Measurements from ENCODE around the gene PLEKHS1. TPM values are rescaled to one million over a fixed set of nuclear protein-coding genes. Genes with fewer than 3 reads are reported as not detected.
A peak's percentile ranks its signal among the peaks of the same experiment; 100 is the strongest.

PLEKHS1 gene
- not detected in 2 replicates for total RNA-seq (2014; rRNA removed; shearing (Covaris generic))
- polyA plus RNA-seq (2015; cell fraction: cytosol; rRNA removed): 0.13 and 0.27 TPM in 2 replicates
- polyA plus RNA-seq (2015; cell fraction: nucleus; rRNA removed): 0.46 TPM in 1 of 2 replicates, not detected in the other

DNA sequence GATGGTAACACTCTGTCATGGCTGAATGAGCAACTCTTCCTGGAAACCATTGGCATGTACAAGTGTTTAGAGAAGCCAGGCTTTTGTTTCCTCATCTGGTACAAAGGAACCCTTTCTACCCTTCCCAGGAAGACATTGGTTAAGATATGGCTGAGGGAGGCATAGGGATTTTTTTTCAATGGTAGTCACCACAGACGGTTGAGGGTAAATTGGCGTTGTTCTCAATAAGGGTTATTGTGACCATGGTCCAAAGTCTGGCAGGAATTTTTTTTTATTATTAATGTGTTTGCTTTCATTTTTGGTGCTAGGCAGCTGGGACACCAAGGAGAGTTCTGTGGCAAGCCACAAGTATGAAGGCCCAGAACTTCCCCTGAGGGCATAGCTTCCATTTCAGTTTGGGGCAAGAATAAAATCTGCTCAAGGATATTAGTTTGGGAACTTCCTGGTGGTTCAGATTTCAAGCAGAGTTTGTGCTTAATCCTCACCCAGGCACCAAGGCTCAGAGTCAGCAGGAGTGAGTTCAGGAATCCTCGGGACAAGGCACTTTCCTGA is at the start of gene PLEKHS1:
Gene PLEKHS1 (plus strand): TSS at position 502 of the 552 bp plus-strand sequence. CDS start 3,596 bp downstream, outside the sequence.
- in situ Hi-C loops (cut with HindIII; ENCODE audit: low pct_unique_long_range_greater_than_20kb, low sequenced_read_pairs): no loop called here
- peak; percentile 48 for DNase-seq (ENCODE audit: low read depth, low spot score)

DNA sequence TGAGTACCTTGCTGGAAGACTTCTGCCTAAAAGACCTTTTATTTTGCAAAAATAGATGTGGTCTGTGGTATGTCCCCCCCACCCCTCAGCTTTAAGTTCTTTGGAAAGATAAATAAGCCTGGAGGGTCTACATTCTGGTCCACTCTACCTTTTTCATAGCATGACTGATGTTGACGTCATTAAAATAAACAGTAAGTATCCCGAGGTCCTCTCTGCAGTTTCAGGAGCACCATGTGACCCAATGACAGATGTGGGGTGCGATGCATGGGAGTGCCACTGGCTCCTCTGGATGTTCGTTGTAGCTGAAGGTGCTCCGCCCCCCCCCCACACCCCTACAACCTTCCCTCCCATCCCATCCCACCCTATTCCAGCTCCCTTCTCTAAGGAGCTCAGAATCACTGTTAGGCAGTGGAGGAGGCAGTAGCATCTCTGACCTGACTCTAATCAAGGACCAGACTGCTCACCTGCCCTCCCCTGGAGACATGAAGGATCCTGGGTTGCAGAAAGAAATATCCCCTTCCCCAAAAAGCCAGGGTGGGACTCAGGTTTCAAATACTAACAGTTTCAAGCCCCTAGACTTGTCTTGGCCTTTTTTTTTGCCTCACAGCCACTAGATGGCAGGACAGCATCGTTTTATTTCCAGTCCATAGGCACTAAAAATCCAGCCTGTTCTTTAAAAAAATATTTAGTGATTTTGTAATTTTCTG is 46.7 kb upstream of the PLEKHS1 start:
- in situ Hi-C loops (cut with HindIII; ENCODE audit: low pct_unique_long_range_greater_than_20kb, low sequenced_read_pairs): no loop called here
- DNase-seq (ENCODE audit: low read depth, low spot score): peak; percentile 64

DNA sequence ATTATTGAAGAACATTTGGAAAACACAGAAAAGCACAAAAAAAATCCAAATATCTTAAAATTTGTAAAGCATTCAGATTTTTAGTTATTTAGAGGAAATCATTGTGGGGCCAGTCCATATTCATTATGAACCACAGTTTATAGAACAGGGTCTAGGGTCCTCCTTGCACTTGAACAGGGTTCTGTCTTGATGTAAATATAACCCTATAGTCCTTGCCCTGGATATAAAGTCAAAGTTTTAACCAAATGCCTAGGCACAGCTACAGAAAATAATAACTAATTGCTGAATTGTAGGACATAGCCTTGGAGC is 46.2 kb upstream of the PLEKHS1 start:
- DNase-seq (ENCODE audit: low read depth, low spot score): no peak
- in situ Hi-C loops (cut with HindIII; ENCODE audit: low pct_unique_long_range_greater_than_20kb, low sequenced_read_pairs): no loop called here

GRCh38 chr10:113706623-113707022 is 44.9 kb upstream of the PLEKHS1 start:
- DNase-seq (ENCODE audit: low read depth, low spot score): no peak
- in situ Hi-C loops (cut with HindIII; ENCODE audit: low pct_unique_long_range_greater_than_20kb, low sequenced_read_pairs): no loop called here

GRCh38 chr10:113708640-113709039 is 42.8 kb upstream of the PLEKHS1 start:
- DNase-seq (ENCODE audit: low read depth, low spot score): no peak
- in situ Hi-C loops (cut with HindIII; ENCODE audit: low pct_unique_long_range_greater_than_20kb, low sequenced_read_pairs): no loop called here

DNA sequence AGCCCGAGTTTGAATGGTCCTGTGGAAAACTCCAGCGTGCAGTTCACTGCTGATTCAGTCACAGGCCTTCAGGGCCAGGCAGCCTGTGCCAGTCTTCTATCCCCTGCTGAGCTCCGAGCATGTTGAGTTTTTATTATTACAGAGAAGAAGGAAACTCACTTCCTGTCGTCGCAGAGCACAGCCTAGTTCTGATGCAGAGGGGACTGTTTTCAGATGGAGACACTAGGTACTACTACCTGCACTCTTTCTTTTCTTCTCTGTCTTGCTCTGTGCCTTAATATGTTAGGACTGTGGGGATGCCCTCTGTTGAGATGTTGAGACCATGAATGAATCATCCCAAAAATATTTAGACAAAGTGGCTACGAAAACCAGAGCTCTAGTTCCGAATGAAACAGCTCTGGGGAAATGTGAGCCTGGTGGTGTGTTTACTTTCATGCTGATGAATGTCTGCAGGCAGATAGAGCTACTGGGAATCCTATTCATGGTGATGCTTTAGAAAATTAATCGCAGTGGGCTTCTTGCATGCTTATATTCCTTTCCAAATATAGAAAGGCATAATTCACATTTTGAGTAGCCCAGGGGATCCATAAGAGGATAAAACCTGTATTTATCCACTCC is 42.2 kb upstream of the PLEKHS1 start:
- DNase-seq (ENCODE audit: low read depth, low spot score): no peak
- in situ Hi-C loops (cut with HindIII; ENCODE audit: low pct_unique_long_range_greater_than_20kb, low sequenced_read_pairs): no loop called here

DNA sequence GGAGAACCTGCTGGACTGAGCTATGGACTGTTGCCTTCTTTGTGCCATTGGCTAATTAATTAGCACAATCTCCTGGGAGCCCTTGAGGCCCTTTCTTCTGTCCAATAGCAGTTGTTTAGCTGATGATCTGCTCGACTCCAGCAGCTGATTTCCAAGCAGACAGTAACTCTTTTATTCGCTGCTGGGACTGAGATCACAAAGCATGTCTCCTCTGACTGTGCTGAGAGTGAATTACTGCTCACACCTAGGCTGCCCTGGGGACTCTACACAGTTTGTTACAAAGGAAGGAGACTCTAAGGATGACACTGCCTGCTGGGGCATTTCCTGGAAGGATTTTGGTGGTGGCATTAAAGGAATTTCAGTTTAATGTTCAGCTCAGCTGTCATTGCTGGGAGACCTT is 40.3 kb upstream of the PLEKHS1 start:
- in situ Hi-C loops (cut with HindIII; ENCODE audit: low pct_unique_long_range_greater_than_20kb, low sequenced_read_pairs): no loop called here
- DNase-seq (ENCODE audit: low read depth, low spot score): peak; percentile 78

GRCh38 chr10:113712024-113712423 is 39.5 kb upstream of the PLEKHS1 start:
- DNase-seq (ENCODE audit: low read depth, low spot score): no peak
- in situ Hi-C loops (cut with HindIII; ENCODE audit: low pct_unique_long_range_greater_than_20kb, low sequenced_read_pairs): no loop called here

GRCh38 chr10:113712755-113713639 is 38.5 kb upstream of the PLEKHS1 start:
- in situ Hi-C loops (cut with HindIII; ENCODE audit: low pct_unique_long_range_greater_than_20kb, low sequenced_read_pairs): no loop called here
- DNase-seq (ENCODE audit: low read depth, low spot score): no peak

GRCh38 chr10:113713640-113713982 is 37.9 kb upstream of the PLEKHS1 start:
- DNase-seq (ENCODE audit: low read depth, low spot score): no peak
- in situ Hi-C loops (cut with HindIII; ENCODE audit: low pct_unique_long_range_greater_than_20kb, low sequenced_read_pairs): no loop called here

DNA sequence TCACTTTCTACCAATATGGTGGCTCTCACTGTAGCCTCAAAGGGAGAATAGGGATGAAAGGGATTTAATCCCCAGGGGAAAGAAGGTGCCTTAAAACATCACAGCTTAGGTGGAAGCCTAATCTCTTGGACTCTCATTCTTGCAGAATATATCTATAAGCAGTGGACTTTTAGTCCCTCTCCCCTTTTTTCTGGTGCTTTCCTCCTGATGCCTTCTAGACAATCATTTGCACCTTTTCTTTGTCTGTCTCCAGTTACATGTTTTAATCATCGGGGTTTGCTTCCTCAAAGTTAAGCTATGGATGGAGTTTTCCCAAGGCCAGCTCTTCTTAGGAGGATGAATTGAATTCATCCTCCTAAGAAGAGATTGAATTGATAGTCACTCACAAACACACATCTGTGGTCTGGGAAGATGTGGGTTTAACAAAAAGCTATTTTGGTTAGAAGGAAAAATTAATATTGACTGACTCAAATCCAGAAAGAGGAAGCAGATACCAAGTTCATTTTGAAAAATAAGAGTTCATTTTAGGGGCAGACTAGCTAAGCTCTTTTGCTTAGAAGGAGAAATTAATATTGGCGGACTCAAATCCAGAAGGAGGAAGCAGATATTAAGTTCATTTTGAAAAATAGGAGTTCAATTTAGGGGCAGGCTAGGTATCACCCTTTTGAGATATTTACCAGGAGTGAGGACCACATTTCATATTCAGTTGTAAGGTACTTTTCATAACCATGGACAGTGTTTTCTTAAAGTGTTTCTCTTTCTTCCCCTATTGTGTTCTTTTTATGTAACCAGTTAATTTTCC is 35.2 kb upstream of the PLEKHS1 start:
- no peak for DNase-seq (ENCODE audit: low read depth, low spot score)
- in situ Hi-C loops (cut with HindIII; ENCODE audit: low pct_unique_long_range_greater_than_20kb, low sequenced_read_pairs): no loop called here

DNA sequence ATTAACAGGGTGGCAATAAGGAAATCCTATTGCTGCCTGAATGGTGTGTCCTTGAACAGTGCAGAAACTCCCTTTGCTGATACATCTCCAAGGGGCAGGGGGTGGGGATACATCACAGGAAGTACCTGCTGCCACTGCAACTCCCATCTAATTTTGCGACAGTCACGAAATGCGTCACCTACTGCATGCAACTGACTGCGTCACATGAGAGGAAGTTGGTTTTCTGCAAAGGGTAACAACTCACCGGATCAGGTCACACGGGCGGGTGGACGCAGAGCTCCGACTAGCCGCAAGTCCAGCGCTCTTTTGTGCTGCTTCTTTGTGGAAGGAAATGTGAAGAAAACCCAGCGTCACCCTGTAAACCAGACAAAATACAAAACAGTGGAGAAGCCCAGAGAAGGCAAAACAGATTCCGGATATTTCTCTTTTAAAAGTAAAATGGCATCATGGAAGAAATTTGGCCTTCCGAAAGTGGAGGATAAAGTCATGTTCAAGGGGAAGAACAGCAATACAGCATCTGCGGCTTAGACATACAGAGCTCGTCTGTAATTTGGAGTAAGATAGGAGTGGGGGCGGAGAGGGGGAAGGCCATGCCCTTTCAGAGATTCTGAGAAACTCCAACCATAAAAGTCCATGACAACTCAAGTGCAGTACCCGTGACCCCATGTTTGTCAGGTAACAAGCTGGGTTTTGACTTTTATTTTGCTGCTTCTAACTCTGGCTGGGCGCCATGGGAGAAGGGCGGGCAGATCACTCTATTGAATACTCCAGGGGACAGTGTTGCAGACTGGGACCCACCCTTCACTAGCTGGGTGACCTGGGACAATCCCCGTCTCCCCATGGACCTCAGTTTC is 32.3 kb upstream of the PLEKHS1 start:
- in situ Hi-C loops (cut with HindIII; ENCODE audit: low pct_unique_long_range_greater_than_20kb, low sequenced_read_pairs): no loop called here
- no peak for DNase-seq (ENCODE audit: low read depth, low spot score)

- in situ Hi-C loops (cut with HindIII; ENCODE audit: low pct_unique_long_range_greater_than_20kb, low sequenced_read_pairs): no loop called here
- no peak for DNase-seq (ENCODE audit: low read depth, low spot score)
Observed at GRCh38 chr10:113720386-113720785, 31.1 kb upstream of the PLEKHS1 start.

GRCh38 chr10:113732160-113732881 is 19.2 kb upstream of the PLEKHS1 start:
- in situ Hi-C loops (cut with HindIII; ENCODE audit: low pct_unique_long_range_greater_than_20kb, low sequenced_read_pairs): no loop called here
- no peak for DNase-seq (ENCODE audit: low read depth, low spot score)

DNA sequence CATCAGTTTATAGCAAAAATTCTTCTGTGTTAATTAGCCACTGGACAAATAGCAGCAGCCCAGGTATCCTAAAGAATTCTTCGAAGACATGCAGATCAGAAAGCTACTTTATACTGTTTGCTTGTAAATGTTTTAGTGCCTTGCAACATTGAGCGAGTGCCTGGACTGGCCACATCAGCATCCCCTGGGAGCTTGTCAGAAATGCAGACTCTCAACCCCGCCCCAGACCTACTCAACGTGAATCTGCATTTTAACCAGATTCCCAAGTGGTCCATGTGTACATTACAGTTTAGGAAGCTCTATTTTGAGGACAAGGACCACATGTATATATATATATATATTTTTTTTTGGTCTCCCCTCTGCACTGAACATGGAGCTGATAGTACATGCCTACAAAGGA is 18.5 kb upstream of the PLEKHS1 start:
- no peak for DNase-seq (ENCODE audit: low read depth, low spot score)
- in situ Hi-C loops (cut with HindIII; ENCODE audit: low pct_unique_long_range_greater_than_20kb, low sequenced_read_pairs): no loop called here

DNA sequence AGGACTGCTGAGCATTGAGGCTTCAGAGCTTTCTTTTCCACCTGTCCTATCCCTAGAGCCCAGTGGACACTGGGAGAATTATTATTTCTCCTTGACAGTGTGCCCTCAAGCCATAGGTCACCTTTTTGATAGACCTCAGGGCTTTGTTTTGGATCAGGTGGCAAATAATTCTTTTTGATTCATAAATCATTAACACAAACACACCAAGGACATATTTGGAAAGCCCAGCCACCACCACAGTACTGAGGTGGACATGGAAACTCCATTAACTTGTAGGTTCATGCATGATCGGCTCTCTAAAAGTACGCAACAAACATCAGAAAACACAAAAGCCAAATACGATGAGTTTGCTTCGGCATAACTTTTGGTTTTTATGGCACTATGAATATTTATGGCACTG is 17.8 kb upstream of the PLEKHS1 start:
- in situ Hi-C loops (cut with HindIII; ENCODE audit: low pct_unique_long_range_greater_than_20kb, low sequenced_read_pairs): no loop called here
- DNase-seq (ENCODE audit: low read depth, low spot score): no peak

Data from SK-MEL-5 (cell line).